GM21786 (cell line): ENCODE measurements around the gene IL26.

Experiments used
- ATAC-seq: cut with Tn5 transposase; IDR thresholded peaks from one replicate; pipeline ENCODE4 v1.9.1; 2021; ENCODE audit not compliant: unreplicated experiment

Gene IL26

GRCh38 chr12:68225576-68226476 is at the start of gene IL26:
TSS of gene IL26 (minus strand) at chr12:68225810. CDS start at chr12:68225756, 54 bp downstream.
- ATAC-seq: no peak

GRCh38 chr12:68272732-68273131 is 47.1 kb upstream of the IL26 start:
- ATAC-seq: no peak

- ATAC-seq: no peak
Observed at GRCh38 chr12:68271346-68271745, 45.7 kb upstream of the IL26 start.

- ATAC-seq: no peak
Observed at GRCh38 chr12:68270358-68270757, 44.7 kb upstream of the IL26 start.

- ATAC-seq: no peak
Observed at GRCh38 chr12:68269779-68270178, 44.2 kb upstream of the IL26 start.

GRCh38 chr12:68268967-68269366 is 43.4 kb upstream of the IL26 start:
- no peak for ATAC-seq

GRCh38 chr12:68267892-68268396 is 42.3 kb upstream of the IL26 start:
- ATAC-seq: no peak

- ATAC-seq: no peak
Observed at GRCh38 chr12:68264857-68265256, 39.2 kb upstream of the IL26 start.

GRCh38 chr12:68264158-68264855 is 38.7 kb upstream of the IL26 start:
- ATAC-seq: no peak

- no peak for ATAC-seq
Observed at GRCh38 chr12:68263366-68263765, 37.8 kb upstream of the IL26 start.

GRCh38 chr12:68261896-68262295 is 36.3 kb upstream of the IL26 start:
- no peak for ATAC-seq

GRCh38 chr12:68260153-68260552 is 34.5 kb upstream of the IL26 start:
- no peak for ATAC-seq

GRCh38 chr12:68259318-68259940 is 33.8 kb upstream of the IL26 start:
- no peak for ATAC-seq

- ATAC-seq: no peak
Observed at GRCh38 chr12:68253504-68253903, 27.9 kb upstream of the IL26 start, which contains the start of gene IL22. TSS of gene IL22 (minus strand) at chr12:68253604. CDS start at chr12:68253448, 156 bp downstream.

- ATAC-seq: no peak
Observed at GRCh38 chr12:68252077-68252476, 26.5 kb upstream of the IL26 start.

GRCh38 chr12:68250454-68250853 is 24.8 kb upstream of the IL26 start:
- ATAC-seq: no peak

- ATAC-seq: no peak
Observed at GRCh38 chr12:68247785-68248184, 22.2 kb upstream of the IL26 start.

GRCh38 chr12:68246350-68246749 is 20.7 kb upstream of the IL26 start:
- ATAC-seq: no peak

- ATAC-seq: no peak
Observed at GRCh38 chr12:68245180-68246021, 19.8 kb upstream of the IL26 start.

GRCh38 chr12:68242777-68243176 is 17.2 kb upstream of the IL26 start:
- ATAC-seq: no peak

GRCh38 chr12:68240975-68241374 is 15.4 kb upstream of the IL26 start:
- ATAC-seq: peak; percentile 95
